Measurements from ENCODE around the gene MC5R. TPM values are rescaled to one million over a fixed set of nuclear protein-coding genes. Genes with fewer than 3 reads are reported as not detected.
"Not testable (repeated sequence)": the region's sequence is repeated elsewhere in the genome, so short reads cannot be mapped to it uniquely, and the experiment has no call there.

MC5R gene
- total RNA-seq, 1 experiment from 2014 or later, result not detected

- DNase-seq (ENCODE audit: low read depth), result no peak
These were observed 12.6 kb downstream of the MC5R start for GRCh38 chr18:13836559-13836958.

- DNase-seq (ENCODE audit: low read depth), result no peak
These were observed 25.8 kb downstream of the MC5R start for GRCh38 chr18:13849791-13850190.

- not testable (repeated sequence) for DNase-seq (ENCODE audit: low read depth)
These were observed 38.9 kb downstream of the MC5R start for GRCh38 chr18:13862898-13863297.

DNA sequence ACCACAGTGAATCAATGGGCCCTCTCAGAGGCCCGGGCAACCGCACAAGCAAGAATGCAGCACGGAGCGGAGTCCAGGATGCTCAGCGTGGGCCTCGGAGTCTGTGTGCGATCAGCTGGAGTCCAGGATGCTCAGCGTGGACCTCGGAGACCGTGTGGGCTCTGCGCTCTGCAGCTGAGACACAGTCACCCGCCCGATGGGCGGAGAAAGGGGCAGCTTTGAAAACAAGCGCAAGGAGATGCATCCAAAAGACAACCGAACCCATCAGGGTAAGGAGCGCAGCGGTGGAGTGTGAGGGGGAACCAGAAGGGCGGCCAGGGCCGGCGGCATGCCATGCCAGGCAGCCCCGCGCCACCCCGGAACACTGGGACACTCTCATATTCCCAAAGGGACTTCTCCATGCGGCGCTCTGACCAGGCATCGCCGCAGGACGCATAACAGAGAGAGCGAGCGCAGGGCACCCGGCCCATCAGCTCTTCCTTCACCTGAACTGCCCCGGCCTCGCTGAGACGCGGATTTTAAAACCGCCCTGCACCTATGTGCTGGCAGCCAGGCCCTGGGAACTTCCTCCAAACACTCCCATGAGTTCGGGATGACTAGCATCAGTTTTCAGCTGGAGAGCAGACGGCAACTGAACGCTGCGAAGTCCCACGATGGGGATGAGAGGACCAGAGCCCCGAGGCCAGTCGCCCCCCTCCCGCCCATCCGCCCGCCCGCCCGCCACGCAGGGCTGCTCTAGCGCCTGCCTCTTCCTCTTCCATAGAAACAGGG is 44.7 kb downstream of the MC5R start:
- DNase-seq (ENCODE audit: low read depth), result no peak

DNA sequence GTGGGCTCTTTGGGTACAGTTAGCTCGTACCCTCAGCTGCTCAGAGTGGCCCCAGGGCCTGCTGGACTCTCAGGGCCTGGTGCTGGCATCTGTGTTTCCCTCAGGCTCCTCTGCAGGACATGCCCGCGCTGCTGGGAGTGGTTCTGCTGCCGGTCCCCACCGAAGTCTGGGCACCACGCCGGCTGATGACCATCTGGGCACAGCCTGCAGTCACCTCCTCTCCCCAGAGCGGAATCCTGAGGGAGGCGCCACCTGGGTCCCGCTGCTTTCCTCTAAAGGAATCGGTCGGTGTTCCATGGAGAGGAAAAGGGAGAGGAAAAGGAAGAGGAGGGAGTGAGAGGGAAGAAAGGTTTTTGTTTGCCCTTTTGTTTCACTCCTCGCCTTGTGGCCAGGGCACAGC is 47.8 kb downstream of the MC5R start:
- no peak for DNase-seq (ENCODE audit: low read depth)

DNA sequence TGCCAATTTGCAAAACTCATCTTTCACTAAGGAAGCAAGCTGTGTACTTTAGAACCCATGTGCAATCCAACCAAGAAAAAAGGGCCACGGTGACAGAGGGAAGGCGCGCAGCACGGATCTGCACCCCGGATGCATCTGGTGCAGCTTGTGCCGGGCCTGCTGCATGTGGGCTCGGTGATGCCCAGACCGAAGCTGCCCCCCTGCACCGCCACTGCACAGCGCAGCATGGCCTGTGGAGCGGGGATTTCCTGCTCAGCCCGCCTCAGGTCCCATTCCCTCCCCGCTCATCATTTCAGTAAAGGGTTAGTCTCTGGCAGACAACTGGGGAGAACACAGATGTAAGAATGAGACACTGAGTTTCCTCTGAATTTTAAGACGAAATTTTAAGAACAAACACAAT is 48.4 kb downstream of the MC5R start:
- no peak for DNase-seq (ENCODE audit: low read depth)

DNA sequence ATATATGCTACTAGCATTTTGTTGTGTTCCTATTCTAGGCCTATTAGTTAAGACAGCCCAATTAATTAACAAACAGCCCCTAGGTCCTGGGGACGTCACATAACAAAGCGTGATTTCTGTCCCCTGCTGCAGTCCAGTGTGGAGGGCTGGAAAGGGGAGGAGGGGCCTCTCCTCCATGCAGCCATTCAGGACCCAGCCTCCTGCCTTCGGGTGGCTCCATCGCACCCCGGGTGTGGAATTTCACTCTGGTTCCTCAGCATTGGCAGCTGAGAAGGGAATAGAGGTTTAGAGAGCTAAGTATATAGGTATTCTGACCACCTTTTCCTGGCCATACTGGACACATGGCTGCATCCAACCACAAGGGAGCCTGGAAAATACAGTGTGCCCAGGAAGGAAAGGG is 49.0 kb downstream of the MC5R start:
- no peak for DNase-seq (ENCODE audit: low read depth)

DNA sequence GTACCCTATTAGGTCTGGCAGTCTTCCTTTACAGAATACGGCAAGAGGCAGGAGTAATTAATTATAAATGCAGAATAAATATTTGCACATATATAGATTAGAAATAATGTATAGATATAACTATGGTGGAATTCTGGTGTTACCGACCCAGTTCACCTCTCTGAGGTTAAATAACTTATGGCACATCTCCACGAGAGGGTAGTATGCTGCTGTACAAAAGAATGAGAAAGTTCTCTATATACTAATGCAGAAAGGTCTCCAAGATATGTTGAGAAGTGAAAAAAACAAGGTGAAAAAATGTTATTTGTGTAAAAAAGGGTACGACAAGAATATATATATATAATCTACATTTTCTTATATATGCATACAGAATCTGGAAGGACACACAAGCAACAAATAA is 50.6 kb downstream of the MC5R start:
- DNase-seq (ENCODE audit: low read depth), result no peak

Other genes starting within 250 kb of the MC5R start
- 19.7 and 26.8 TPM in 2 replicates for gene FAM210A, start 97.6 kb upstream of the MC5R start, total RNA-seq (2014; rRNA removed)
- gene RNMT, start 97.5 kb upstream of the MC5R start, total RNA-seq (2014; rRNA removed), result 19.2 and 20.0 TPM in 2 replicates
- gene MC2R, start 91.4 kb downstream of the MC5R start, total RNA-seq (2014; rRNA removed), result not detected in 2 replicates

Measured in LHCN-M2 (cell line).